ENCODE measurements around the gene RHBDD2.

GRCh38 chr7:75876126-75876881 lies 2.5 kb upstream of the RHBDD2 start:
- TF ChIP-seq CTCF (IDR thresholded peaks at IDR 0.05) (no peak), POLR2AphosphoS5 (IDR thresholded peaks at IDR 0.05; ENCODE audit: low read depth, low read length) (no peak), REST (IDR thresholded peaks at IDR 0.05; ENCODE audit: insufficient read depth in 1 of 2, low read depth in 2 of 2, low read length in 1 of 2) (no peak)
